ENCODE results near the gene USE1. TPM values are rescaled to one million over a fixed set of nuclear protein-coding genes. Genes with fewer than 3 reads are reported as not detected.
A peak's percentile ranks its signal among the peaks of the same experiment; 100 is the strongest.

Gene USE1
- polyA plus RNA-seq, 1 experiment, result 21.1 TPM

DNA sequence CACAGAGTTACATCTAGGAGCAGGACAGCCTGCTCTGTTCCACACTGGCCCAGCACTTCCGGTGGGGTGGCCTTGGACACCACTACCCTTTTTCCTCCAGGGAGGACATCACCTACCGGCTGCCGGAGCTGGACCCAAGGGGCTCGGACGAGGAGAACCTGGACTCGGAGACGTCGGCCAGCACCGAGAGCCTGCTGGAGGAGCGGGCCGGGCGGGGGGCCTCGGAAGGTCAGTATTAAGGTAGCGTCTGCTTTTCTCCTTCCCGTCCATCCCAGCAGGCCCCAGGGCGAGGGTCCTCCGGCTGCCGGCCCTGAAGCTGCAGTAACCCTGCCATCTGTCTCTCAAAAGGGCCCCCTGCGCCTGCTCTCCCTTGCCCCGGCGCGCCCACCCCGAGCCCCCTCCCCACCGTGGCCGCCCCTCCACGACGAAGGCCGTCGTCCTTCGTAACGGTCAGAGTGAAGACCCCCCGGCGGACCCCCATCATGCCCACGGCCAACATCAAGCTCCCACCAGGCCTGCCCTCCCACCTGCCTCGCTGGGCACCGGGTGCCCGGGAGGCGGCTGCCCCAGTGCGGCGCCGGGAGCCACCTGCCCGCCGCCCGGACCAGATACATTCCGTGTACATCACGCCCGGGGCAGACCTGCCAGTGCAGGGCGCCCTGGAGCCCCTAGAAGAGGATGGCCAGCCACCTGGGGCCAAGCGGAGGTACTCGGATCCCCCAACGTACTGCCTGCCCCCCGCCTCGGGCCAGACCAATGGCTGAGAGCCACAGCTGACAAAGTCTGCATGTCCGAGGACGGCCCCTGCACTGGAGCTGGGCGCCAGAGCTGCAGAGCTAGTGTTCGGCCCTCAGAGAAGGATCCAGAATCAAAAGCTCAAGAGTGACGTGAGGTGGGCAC, 3.4 kb upstream of the USE1 start:
- POLR2A ChIA-PET, result no interaction called here
- no peak overlapping the region for H3K27ac ChIP-seq (ENCODE audit: low read depth, low read length)
- H3K4me3 ChIP-seq (ENCODE audit: low read depth, low read length), result no peak overlapping the region
- TF ChIP-seq, protein P1, sequence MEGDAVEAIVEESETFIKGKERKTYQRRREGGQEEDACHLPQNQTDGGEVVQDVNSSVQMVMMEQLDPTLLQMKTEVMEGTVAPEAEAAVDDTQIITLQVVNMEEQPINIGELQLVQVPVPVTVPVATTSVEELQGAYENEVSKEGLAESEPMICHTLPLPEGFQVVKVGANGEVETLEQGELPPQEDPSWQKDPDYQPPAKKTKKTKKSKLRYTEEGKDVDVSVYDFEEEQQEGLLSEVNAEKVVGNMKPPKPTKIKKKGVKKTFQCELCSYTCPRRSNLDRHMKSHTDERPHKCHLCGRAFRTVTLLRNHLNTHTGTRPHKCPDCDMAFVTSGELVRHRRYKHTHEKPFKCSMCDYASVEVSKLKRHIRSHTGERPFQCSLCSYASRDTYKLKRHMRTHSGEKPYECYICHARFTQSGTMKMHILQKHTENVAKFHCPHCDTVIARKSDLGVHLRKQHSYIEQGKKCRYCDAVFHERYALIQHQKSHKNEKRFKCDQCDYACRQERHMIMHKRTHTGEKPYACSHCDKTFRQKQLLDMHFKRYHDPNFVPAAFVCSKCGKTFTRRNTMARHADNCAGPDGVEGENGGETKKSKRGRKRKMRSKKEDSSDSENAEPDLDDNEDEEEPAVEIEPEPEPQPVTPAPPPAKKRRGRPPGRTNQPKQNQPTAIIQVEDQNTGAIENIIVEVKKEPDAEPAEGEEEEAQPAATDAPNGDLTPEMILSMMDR (IDR thresholded peaks at IDR 0.05; ENCODE audit: low read depth, low read length), result no peak
- H3K9me3 ChIP-seq (ENCODE audit: control insufficient read depth, insufficient read depth, low read length), result peaks cover 4% of the 10 kb centered on the region; the same call in 1 of the 2 replicates
- no peak for DNase-seq (ENCODE audit: low read depth, low spot score)
- CTCF ChIA-PET, result no interaction called here
- H3K27me3 ChIP-seq (ENCODE audit: control insufficient read depth, insufficient read depth, low read length), result no peaks in the 10 kb centered on the region

- CTCF ChIA-PET, result interaction anchor here (0.6 kb wide), 1 partner anchor 441 kb away, joined by 3 read pairs; no protein-coding TSS in a partner anchor
- DNase-seq (ENCODE audit: low read depth, low spot score), result no peak
- H3K27ac ChIP-seq (ENCODE audit: low read depth, low read length), result no peak overlapping the region
- POLR2A ChIA-PET, result no interaction called here
- H3K27me3 ChIP-seq (ENCODE audit: control insufficient read depth, insufficient read depth, low read length), result no peaks in the 10 kb centered on the region
- H3K9me3 ChIP-seq (ENCODE audit: control insufficient read depth, insufficient read depth, low read length), result no peaks in the 10 kb centered on the region; the same call in 1 of the 2 replicates
- no peak overlapping the region for H3K4me3 ChIP-seq (ENCODE audit: low read depth, low read length)
- TF ChIP-seq, protein P1 (IDR thresholded peaks at IDR 0.05; ENCODE audit: low read depth, low read length), result no peak
Observed at GRCh38 chr19:17213334-17213733, 1.8 kb upstream of the USE1 start.

GRCh38 chr19:17214508-17215126, 540 bp upstream of the USE1 start:
- H3K4me3 ChIP-seq (ENCODE audit: low read depth, low read length), result peak overlapping the region; percentile 79
- TF ChIP-seq, protein P1 (IDR thresholded peaks at IDR 0.05; ENCODE audit: low read depth, low read length), result no peak
- peak overlapping the region; percentile 93 for H3K27ac ChIP-seq (ENCODE audit: low read depth, low read length)
- ChIA-PET POLR2A (interaction anchor here (0.5 to 2.6 kb wide), 9 partner anchors 9 to 171 kb away, joined by 3 to 10 read pairs (median 3); partner anchors contain the start of gene OCEL1), CTCF (interaction anchor here (0.7 to 1.3 kb wide), 4 partner anchors 10 to 147 kb away, joined by 3 read pairs; no protein-coding TSS in a partner anchor)
- no peaks in the 10 kb centered on the region for H3K27me3 ChIP-seq (ENCODE audit: control insufficient read depth, insufficient read depth, low read length)
- no peak for DNase-seq (ENCODE audit: low read depth, low spot score)
- no peaks in the 10 kb centered on the region; the same call in 1 of the 2 replicates for H3K9me3 ChIP-seq (ENCODE audit: control insufficient read depth, insufficient read depth, low read length)

DNA sequence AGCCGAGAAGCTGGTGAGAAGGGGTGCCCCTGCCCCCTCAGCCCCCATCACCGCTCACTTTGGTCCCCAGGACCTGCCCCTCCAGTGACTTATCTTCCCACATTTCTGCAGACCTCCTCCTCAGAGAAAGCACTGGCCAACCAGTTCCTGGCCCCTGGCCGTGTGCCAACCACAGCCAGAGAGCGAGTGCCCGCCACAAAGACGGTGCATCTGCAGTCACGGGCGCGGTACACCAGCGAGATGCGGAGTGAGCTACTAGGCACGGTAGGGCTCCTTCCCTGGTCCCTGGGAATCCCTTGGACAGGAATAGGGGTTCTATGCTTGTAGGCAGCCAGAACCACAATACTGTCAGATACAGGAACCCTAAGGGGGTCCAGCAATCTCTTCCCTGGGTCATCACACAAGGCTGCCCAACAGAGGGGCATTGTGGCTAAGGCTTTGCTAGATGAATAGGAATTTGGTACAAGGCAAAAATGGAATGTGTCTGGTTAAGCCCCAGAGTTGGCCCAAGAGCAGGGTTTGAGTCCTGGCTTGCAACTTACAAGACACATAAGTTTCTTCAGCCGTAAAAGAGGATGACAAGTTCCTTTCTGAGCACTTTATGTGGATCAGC, 1.0 kb downstream of the USE1 start:
- POLR2A ChIA-PET, result interaction anchor here (0.5 to 2.6 kb wide), 10 partner anchors 8 to 1824 kb away, joined by 3 to 10 read pairs (median 3); partner anchors contain the start of genes MYO9B and OCEL1
- H3K27ac ChIP-seq (ENCODE audit: low read depth, low read length), result no peak overlapping the region
- TF ChIP-seq, protein P1 (IDR thresholded peaks at IDR 0.05; ENCODE audit: low read depth, low read length), result no peak
- no peak for DNase-seq (ENCODE audit: low read depth, low spot score)
- H3K4me3 ChIP-seq (ENCODE audit: low read depth, low read length), result peak overlapping the region; percentile 79
- no peaks in the 10 kb centered on the region; the same call in 1 of the 2 replicates for H3K9me3 ChIP-seq (ENCODE audit: control insufficient read depth, insufficient read depth, low read length)
- CTCF ChIA-PET, result no interaction called here
- H3K27me3 ChIP-seq (ENCODE audit: control insufficient read depth, insufficient read depth, low read length), result no peaks in the 10 kb centered on the region

Data from AG04450 (cell line).